IMR-90 (cell line): ENCODE measurements around the gene PAPSS1. TPM values are rescaled to one million over a fixed set of nuclear protein-coding genes. Genes with fewer than 3 reads are reported as not detected.

Source experiments
- ATAC-seq: fragments of 200-7000 bp; cut with Tn5 transposase; 2 replicates; pipeline ENCODE4 v1.9.1; 2020; ENCODE audit warnings: low read depth, mild to moderate bottlenecking, moderate library complexity
- BruUV-seq: library from RNA; stranded (reverse); fragments of 400-500 nt; replicated peaks from 2 replicates; lab custom pipeline; 2021; lab: Mats Ljungman, UMichigan
- CTCF ChIA-PET: fragments of 300-600 bp; formaldehyde crosslinking; extraction: SDS; loops from one replicate; lab custom pipeline; 2021; ENCODE audit warnings: antibody characterized with exemption; lab: Yijun Ruan, JAX
- POLR2A ChIA-PET: fragments of 300-600 bp; sonication (Branson Sonifier 250); formaldehyde crosslinking; loops from one replicate; lab custom pipeline; 2022; ENCODE audit warnings: antibody characterized with exemption; ENCODE audit not compliant: unreplicated experiment; lab: Charles Lee
- DNase-seq: peaks from one replicate; pipeline ENCODE4 v3.0.0; 2013
- H2AFZ ChIP-seq: replicated peaks from 2 replicates; pipeline ENCODE3; 2013; ENCODE audit warnings: low read length, mild to moderate bottlenecking; ENCODE audit not compliant: poor library complexity
- H2AK5ac ChIP-seq: 2 replicates; pipeline ENCODE4 v1.6.1; 2013; ENCODE audit warnings: low read depth, low read length, inconsistent platforms
- H2AK9ac ChIP-seq: replicated peaks from 2 replicates; pipeline ENCODE3; 2013; ENCODE audit warnings: mild to moderate bottlenecking, low read depth, low read length, moderate library complexity; ENCODE audit not compliant: poor library complexity
- H2BK120ac ChIP-seq: 2 replicates; pipeline ENCODE4 v1.6.1; 2013; ENCODE audit warnings: low read depth, low read length, inconsistent platforms
- H2BK15ac ChIP-seq: 3 replicates; pipeline ENCODE4 v1.6.1; 2013; ENCODE audit warnings: low read depth, low read length, inconsistent platforms
- H2BK20ac ChIP-seq: 2 replicates; pipeline ENCODE4 v1.6.1; 2013; ENCODE audit warnings: low read depth, mild to moderate bottlenecking, inconsistent platforms, low read length, moderate library complexity
- H2BK5ac ChIP-seq: 2 replicates; pipeline ENCODE4 v1.6.1; 2013; ENCODE audit warnings: mild to moderate bottlenecking, low read depth, low read length, inconsistent platforms; ENCODE audit not compliant: poor library complexity, severe bottlenecking
- H3K14ac ChIP-seq: replicated peaks from 2 replicates; pipeline ENCODE4 v1.6.1; 2013; ENCODE audit warnings: low read depth, low read length, inconsistent platforms
- H3K18ac ChIP-seq: 2 replicates; pipeline ENCODE4 v1.6.1; 2013; ENCODE audit warnings: low read depth, low read length, control low read depth
- H3K23ac ChIP-seq: 2 replicates; pipeline ENCODE4 v1.6.1; 2013; ENCODE audit warnings: low read depth, low read length, inconsistent platforms
- H3K27ac ChIP-seq: 2 replicates; pipeline ENCODE4 v1.5.1; 2013; ENCODE audit warnings: mild to moderate bottlenecking, control low read depth, low read length; ENCODE audit not compliant: insufficient read depth
- H3K27me3 ChIP-seq: 2 replicates; pipeline ENCODE4 v1.6.1; 2013; ENCODE audit warnings: low read length; ENCODE audit not compliant: control insufficient read depth, insufficient read depth
- H3K36me3 ChIP-seq: 2 replicates; pipeline ENCODE4 v1.6.1; 2013; ENCODE audit warnings: low read length, mixed read lengths; ENCODE audit not compliant: control insufficient read depth, insufficient read depth
- H3K4ac ChIP-seq: 2 replicates; pipeline ENCODE4 v1.6.1; 2013; ENCODE audit warnings: low read depth, low read length, inconsistent platforms
- H3K4me1 ChIP-seq: 2 replicates; pipeline ENCODE4 v1.6.1; 2013; ENCODE audit warnings: low read length, mixed read lengths; ENCODE audit not compliant: control insufficient read depth, insufficient read depth
- H3K4me2 ChIP-seq: 2 replicates; pipeline ENCODE4 v1.6.1; 2013; ENCODE audit warnings: low read depth, mild to moderate bottlenecking, control low read depth, low read length, moderate library complexity
- H3K4me3 ChIP-seq: 2 replicates; pipeline ENCODE4 v1.5.1; 2013; ENCODE audit warnings: low read depth, mild to moderate bottlenecking, control low read depth, low read length, moderate library complexity; ENCODE audit not compliant: insufficient read depth
- H3K56ac ChIP-seq: 2 replicates; pipeline ENCODE4 v1.6.1; 2013; ENCODE audit warnings: low read length, inconsistent platforms; ENCODE audit not compliant: insufficient read depth; ENCODE audit errors: extremely low read depth
- H3K79me1 ChIP-seq, 2 experiments: 2 replicates each; pipeline ENCODE4 v1.6.1; 2013; ENCODE audit warnings: low read length in 2 of 2, inconsistent platforms in 1 of 2, low read depth in 1 of 2
- H3K9ac ChIP-seq: 2 replicates; pipeline ENCODE4 v1.6.1; 2013; ENCODE audit warnings: low read depth, low read length, control low read depth
- H3K9me1 ChIP-seq: 2 replicates; pipeline ENCODE4 v1.6.1; 2013; ENCODE audit warnings: low read length, inconsistent platforms; ENCODE audit not compliant: insufficient read depth
- H3K9me3 ChIP-seq: 2 replicates; pipeline ENCODE4 v1.6.1; 2013; ENCODE audit warnings: low read length; ENCODE audit not compliant: control insufficient read depth, insufficient read depth
- H4K20me1 ChIP-seq: 2 replicates; pipeline ENCODE4 v1.6.1; 2013; ENCODE audit warnings: low read length, inconsistent platforms; ENCODE audit not compliant: insufficient read depth
- H4K5ac ChIP-seq: 2 replicates; pipeline ENCODE4 v1.6.1; 2013; ENCODE audit warnings: mild to moderate bottlenecking, low read depth, low read length, control low read depth
- H4K8ac ChIP-seq, 2 experiments: 2 replicates each; pipeline ENCODE4 v1.6.1; 2013; ENCODE audit warnings: low read depth in 2 of 2, low read length in 2 of 2, control low read depth in 1 of 2, inconsistent platforms in 1 of 2
- H4K91ac ChIP-seq: 2 replicates; pipeline ENCODE4 v1.6.1; 2013; ENCODE audit warnings: low read depth, low read length, inconsistent platforms; ENCODE audit not compliant: insufficient read depth
- BHLHE40 ChIP-seq: fragments of 150-350 bp; IDR thresholded peaks from 2 replicates; pipeline ENCODE4 v1.6.1; 2016; ENCODE audit warnings: mild to moderate bottlenecking, low read depth, low read length
- MAFK ChIP-seq: IDR thresholded peaks from 2 replicates; pipeline ENCODE4 v1.6.1; 2012; ENCODE audit warnings: low read depth, low read length, improper control_type of control experiment
- WGBS, 2 experiments: methylation state at CpG; one replicate each; pipeline versions ENCODE4 v1.1.5 to v1.1.7; 2013; ENCODE audit warnings: missing lambda C conversion rate in 2 of 2; ENCODE audit not compliant: insufficient read length in 1 of 2; ENCODE audit errors: extremely low coverage in 2 of 2; 5-methylcytosine and 5-hydroxymethylcytosine counted together
- dilution Hi-C: fragments of 300-500 bp; cut with HindIII; formaldehyde crosslinking; loops from one replicate; pipeline ENCODE4 v1.14.3; 2018; ENCODE audit warnings: low sequenced_read_pairs; ENCODE audit not compliant: unreplicated experiment
- in situ Hi-C: fragments of 300-500 bp; cut with MboI; formaldehyde crosslinking; loops from 3 replicates; pipeline ENCODE4 v1.14.3; 2019; ENCODE audit warnings: low sequenced_read_pairs, inconsistent platforms, mixed read lengths
- intact Hi-C: fragments of 100-400 bp; cut with micrococcal nuclease; formaldehyde crosslinking; loops from 2 replicates; pipeline ENCODE4 v1.10.0; 2022
- polyA plus RNA-seq, 3 experiments: library from polyadenylated mRNA; depleted of rRNA; stranded (reverse); fragments of >200 nt; gene quantifications; 2 replicates each; pipeline ENCODE4 v1.2.3, GENCODE V29; 2012; ENCODE audit warnings: low replicate concordance in 1 of 3
- total RNA-seq: library from RNA; depleted of rRNA; stranded (reverse); fragments of >200 nt; gene quantifications from 2 replicates; pipeline ENCODE4 v1.2.3, GENCODE V29; 2012

Gene PAPSS1
- total and polyA plus RNA-seq, 2 of the 4 experiments (the other 2 are of a cell fraction): 71.8 to 82.8 TPM

- Histone ChIP-seq H3K9me3 (no peaks in the 10 kb centered on the region), H3K27ac (no peak overlapping the region), H4K8ac (no peak overlapping the region), H2AFZ (no peak overlapping the region), H3K4me3 (no peak overlapping the region), H2AK9ac (no peak overlapping the region), H3K14ac (no peak overlapping the region), H3K56ac (no peak overlapping the region), H3K23ac (no peak overlapping the region), H4K20me1 (no peaks in the 10 kb centered on the region), H3K4me2 (no peak overlapping the region), H2BK5ac (no peak overlapping the region), H4K5ac (no peak overlapping the region), H3K4ac (no peak overlapping the region), H3K9ac (no peak overlapping the region), H2BK120ac (no peak overlapping the region), H3K27me3 (no peaks in the 10 kb centered on the region), H2BK15ac (no peak overlapping the region), H3K9me1 (peaks cover 6% of the 10 kb centered on the region; the same call in 1 of the 2 replicates), H3K36me3 (peaks cover 11% of the 10 kb centered on the region), H2AK5ac (no peak overlapping the region), H3K79me1 (peaks cover 0 to 9% of the 10 kb centered on the region in 2 experiments; a peak in 1 of 4 replicates), H3K18ac (no peak overlapping the region), H2BK20ac (no peak overlapping the region), H4K91ac (no peak overlapping the region), H3K4me1 (no peaks in the 10 kb centered on the region)
- POLR2A ChIA-PET: no interaction called here
- no peak for ATAC-seq
- dilution Hi-C loops: no loop called here
- in situ Hi-C loops: no loop called here
- TF ChIP-seq MAFK (peak; percentile 78), BHLHE40 (no peak)
- DNase-seq: no peak
- intact Hi-C loops: no loop called here
- 72% methylated on average over 5 of the region's 8 CpGs; no CpG with 5 or more reads in 1 of the 2 experiments for WGBS, 2 experiments
- CTCF ChIA-PET: no interaction called here
- no TSS peak for BruUV-seq
These were observed 71.6 kb downstream of the PAPSS1 start for GRCh38 chr4:107648178-107648991.
